HG03354 (cell line): ENCODE data around the gene CELF2.
A peak's percentile ranks its signal among the peaks of the same experiment; 100 is the strongest.

ENCODE experiments used
- ATAC-seq: cut with Tn5 transposase; IDR thresholded peaks from one replicate; pipeline ENCODE4 v1.9.1; 2021; ENCODE audit warnings: mild to moderate bottlenecking; ENCODE audit not compliant: unreplicated experiment, poor library complexity, severe bottlenecking

Gene CELF2

DNA sequence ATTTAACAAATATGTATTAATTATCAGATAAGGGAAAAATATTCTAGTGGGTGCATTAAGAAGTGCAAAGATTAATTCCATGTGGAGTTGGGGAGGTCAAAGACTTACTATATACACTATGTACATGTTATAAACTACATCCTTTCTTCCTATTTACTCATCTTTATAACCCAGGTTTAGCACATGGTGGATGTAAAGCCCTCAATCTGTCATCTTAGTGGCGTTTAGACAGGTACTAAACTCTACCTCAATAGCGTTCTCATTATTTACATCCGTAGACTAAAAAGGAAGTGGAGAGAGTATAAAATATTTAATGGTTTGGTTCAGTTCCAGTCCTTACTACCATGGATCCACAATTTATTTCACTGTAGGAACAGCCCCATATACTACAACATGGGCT is 14.8 kb upstream of the CELF2 start:
- ATAC-seq = no peak

DNA sequence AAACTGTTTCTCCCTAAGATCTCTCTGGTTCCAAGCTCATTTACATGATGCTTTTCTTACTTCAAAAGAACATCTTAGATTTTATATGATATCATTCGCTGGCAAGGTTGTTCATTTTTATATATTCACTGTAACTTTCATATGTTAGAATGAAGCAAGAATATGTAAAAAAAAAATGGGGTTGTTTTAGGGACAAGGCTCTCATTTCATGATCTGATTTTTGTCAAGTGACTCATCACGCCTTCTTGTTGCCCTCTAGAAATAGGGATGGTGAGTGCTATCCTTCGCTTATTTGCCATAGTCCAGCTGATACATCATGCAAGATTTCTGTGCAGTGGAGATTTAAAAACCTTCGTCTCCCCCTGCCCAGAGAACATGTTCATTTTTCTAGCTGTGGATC is 14.0 kb upstream of the CELF2 start:
- ATAC-seq = no peak

DNA sequence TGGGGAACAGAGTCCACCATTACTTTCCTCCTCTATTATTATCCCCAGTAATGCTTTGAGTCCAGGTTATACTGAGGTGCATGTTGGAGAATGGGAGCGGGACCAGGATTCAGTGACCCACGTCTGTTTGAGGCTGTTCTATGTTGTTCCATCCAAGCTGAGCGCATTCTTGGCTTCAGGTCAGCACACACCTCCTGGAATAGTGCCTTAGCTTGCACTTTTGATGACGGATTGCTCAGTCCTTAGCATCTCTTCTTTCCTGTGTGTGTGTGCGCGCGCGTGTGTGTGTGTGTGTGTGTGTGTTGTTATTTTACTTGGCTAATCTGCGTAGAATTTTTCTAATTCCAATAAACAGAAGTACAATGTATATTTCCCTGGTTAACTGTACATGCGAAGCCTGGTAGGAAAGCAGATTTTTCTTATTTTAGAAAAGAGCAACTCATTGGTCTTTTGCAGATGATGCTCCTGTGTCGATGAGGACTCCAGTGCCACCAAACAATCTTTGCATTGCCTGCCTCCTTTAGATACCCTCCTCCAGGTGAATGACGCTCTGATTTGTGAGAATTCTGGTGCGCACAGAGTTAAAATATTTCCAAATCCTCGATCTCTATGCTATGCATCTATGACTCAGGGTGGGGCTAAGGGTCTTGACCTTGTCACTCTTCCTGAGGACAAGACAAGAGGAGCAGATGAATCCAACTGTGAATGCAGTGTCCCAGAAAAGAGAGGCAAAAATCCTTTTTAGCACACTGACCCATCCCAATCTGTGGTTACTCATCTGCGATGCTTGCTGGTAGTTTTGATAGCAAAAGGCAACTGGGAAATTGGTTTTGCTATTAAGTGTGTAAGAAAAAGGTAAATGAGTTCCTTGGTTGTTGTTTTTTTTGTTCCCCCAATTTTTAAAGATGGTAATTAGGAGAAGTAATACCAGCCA is 13.3 kb upstream of the CELF2 start:
- no peak for ATAC-seq

DNA sequence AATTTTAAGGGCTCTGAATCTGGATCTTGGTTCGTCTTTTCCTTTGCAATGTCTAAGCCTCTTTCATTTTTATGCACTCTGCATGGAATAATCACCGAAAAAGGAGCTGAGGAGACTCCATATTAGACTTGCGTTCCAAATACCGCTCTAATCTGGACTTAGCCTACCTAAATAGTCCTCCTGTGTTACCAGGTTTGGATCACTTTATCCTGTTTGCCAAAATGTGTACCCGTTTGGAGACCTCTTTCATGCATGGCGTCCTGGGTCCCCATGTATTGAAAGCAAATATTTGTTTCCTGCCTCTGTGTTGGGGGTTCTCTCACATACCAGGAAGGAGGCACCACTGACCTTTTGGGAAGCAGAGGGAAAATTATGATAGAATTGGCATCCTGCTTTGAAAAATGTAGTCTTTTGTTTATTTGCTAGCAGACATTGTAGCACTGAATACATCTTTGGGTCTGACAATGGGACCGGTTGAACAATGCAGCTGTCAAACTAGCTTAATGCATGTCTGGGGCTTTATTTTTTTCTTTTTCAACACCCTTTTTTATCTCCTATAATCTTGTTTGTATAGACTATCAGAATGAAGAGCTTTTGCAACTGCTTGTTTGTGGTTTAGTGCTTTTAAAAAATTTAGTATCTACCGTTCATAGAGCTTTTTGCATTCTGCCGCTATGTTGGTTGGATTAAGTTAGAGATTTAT is 11.8 kb upstream of the CELF2 start:
- ATAC-seq = no peak

DNA sequence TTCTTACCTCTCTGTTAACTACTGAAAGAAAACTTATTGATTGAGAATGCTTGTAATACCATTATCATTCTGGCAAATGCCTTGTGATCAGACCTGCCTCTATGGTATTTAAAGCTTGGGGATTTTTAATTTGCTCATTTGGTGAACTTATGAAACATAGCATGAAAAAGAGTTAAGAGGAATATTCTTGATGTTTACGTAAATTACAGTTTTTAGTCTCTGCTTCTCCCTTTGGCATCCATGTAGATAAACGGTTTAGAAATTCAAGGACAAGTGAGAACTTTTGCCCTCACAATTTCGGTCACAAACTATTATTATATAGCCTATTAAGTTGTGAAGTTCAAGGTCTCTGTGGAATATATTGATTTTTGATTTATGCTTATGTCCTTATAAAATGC is 11.2 kb upstream of the CELF2 start:
- no peak for ATAC-seq

DNA sequence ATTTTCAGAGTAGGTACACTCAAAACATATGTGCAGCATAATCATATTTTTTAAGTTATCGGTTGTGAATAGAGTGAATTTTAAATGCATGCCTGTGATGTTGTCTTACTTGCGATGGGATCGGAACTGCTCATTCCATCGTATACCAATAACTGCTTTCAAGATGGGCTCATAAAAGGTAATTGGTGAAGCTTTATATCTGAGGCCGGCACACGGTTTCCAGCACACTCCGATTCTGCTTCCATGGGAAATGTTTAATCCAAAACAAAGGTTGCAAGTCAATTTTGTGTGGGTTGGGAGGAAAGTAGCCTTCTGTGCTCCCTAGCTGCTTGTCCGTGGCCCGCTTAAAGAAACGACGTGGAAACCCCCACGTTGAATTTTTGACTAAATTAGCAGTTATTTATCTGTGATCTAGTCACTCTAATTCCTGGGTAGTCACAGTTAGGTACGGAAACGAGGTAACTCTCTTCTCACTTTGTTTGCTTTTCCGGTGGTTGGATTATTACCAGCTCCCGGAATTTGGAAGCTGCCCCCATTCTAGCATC is 10.1 kb upstream of the CELF2 start:
- no peak for ATAC-seq

DNA sequence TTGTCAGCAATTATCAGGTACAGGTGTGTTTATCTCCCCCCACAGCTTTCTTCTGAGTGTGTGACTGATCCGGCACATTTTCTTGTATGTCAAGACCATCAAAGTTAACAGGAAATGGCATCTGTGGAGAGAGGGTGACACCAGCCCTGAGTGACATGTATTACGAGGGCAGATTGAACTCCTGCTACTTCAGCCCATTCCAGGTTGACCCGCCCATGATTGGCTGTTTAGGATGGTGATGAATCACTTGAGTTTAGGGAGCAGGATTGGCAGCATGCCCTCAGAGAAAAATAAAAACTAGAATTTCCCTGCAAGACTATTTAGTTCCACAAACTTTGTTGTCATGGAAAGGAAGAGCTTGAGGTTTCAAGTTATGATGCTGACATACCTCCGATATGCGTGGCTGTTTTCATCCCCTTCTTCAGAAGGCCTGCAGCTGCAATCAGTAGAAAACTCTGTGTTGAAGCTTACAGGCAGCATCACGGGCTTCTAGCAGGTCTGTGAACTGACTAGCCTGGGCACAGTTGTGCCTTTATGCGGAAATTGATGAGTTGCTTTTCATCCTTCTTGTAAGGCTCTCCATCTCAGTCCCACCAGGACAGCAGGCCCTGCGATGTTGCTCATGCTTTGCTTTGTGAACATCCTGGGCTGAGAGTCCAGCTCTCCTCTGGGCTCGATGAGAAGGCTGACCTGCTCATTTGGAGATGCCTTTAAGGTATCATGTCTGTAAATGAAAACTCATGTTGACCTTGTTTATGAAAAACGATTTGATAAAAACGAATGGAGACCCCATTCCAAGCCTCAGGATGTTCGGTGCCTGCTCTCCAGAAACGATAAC is 8.0 kb upstream of the CELF2 start:
- no peak for ATAC-seq

DNA sequence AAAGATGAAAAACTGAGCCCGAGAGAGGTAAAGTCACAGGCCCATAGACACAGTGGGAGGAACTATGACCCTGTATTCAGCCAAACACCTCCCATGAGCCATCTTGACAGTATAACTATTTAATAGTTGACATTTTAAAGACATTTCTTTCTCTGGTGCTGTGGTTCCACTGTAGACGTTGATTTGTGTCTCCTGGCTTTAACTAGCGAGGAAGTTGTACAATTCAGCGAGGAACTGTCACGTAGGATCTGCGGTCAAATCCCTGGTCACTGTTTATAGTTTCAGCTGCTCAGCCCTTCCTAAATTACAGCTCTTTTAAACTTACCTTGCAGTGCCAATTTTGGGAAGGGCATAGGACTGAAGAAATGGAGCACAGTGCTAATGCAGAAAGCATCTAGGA is 7.1 kb upstream of the CELF2 start:
- no peak for ATAC-seq

DNA sequence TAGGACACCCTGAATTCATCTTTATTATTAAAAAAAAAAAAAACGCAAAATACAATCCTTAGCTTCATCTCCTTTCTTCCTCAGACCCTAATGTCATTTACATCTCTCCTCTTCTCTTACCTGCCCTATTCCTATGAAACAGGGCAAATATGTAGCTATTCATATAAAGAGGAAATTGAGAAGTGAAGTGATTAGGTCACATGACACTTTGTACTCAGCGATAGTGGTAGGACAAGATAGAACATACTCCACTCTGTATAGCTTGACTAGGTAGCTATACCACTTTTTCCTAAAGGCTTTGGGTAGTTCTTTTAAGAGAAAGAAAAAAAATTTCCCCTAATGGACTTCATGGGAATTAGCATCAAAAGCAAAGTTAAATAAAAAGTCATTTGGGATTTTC is 6.2 kb upstream of the CELF2 start:
- no peak for ATAC-seq

DNA sequence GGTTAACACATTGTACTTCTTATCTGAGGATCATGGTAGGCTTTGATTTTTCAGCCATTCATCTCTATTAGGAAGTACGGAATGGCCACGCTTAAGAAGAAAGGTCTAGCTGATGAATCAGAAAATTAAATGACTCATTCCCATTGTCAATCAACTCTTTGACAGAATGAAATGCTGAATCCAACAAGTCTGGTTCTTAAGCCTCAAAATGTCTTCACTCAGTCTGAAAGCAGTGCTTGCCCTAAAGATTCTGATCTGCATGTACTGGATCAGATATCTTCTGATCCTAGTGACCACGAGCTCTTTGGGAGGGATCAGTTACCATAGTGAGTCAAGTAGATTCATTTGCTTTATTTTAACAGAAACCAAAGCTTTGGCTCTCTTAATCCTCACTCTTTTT is 5.7 kb upstream of the CELF2 start:
- ATAC-seq = no peak

DNA sequence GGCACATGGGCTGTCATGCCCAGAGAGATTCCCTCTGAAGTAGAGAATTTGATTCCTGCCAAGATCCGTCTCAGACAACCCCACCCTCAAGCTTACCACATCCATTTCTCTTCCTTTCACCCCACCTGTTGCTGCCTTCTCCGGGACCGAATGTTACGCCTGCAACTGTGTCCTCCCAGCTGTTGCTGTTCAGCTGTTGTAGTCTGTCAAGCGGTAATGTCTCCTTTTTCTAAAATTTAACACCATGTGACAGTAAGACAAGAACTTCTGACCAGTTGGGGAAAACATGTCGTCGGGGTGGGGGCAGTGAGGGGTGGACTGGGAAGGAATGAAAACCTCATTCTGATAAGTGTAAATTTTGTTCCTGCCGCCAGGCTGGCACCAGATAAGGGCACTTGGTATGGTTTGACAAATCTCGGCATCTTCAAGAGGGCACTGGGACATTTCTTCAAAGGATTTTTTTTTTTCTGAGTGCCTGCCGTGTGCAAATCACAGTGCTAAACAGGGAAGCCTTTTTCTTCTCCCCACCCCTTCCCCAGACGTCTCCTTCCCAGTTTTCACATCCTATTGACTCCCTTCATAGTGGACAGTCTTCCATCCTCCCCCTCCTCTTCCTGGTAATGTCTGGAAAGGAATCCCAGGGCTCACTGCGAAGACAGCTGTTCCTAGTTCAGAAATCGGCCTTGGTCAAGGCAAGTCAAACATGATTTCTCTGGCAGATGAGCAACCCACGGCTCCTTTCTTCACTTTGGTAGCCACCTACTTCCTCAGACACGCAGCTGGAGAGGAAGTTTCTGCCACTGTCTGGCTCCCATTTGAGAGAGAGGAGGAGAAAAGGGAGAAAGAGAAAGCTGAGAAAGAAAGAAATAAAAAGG is 5.0 kb upstream of the CELF2 start:
- ATAC-seq = no peak

DNA sequence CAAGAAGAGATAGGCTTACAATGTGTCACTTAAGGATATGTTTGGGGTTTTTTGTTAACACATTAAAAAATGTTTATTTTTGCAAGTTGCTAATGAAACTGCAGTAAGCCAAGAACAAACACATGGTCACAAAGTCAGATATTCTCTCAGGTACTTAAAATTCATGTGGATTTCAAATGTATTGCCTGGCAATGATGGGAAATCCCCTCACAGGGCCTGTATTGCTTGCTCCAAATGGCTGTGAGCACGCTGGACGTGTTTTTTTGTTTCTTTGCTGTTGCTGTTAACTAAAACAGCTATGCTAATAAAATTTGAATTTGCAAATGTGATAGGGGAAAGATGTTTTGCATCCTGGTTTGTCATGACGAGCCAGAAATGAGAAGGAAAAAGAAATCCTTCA is 3.8 kb upstream of the CELF2 start:
- no peak for ATAC-seq

DNA sequence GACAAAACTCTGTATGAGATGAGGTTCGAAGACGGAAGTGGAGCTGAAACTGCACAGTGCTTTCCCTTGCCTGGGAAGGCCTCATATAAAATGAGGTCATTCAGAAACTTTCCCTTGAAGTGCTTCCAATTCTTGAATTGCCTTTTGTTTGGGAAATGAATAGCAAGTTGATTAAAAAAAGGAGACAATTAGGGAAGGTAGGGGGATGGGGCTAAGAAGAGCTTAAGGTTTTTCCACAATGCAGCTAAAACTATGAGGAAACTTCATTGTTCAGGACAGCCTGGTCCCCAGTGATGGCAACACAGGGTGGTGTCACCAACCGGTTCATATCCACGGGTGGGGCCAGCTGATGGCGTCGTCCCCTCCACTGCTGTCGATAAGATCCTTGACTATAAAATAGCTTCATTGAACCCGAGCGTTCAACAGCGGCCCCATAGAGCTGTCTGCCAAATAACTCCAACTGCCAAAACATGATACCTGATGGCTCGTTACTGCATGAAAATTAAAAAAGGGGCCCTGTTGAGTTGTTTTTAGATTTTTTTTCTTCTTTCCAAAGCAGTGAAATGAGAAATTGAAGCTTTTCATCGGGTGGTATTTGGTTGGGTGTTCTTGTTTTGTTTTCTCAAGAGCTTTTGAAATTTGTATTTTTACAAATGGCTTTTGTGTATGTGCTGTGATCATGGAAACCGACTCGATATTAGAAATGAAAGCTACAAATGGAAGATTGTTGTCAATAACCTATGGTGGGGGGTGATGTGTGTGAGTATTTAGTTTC is 2.8 kb upstream of the CELF2 start:
- no peak for ATAC-seq

DNA sequence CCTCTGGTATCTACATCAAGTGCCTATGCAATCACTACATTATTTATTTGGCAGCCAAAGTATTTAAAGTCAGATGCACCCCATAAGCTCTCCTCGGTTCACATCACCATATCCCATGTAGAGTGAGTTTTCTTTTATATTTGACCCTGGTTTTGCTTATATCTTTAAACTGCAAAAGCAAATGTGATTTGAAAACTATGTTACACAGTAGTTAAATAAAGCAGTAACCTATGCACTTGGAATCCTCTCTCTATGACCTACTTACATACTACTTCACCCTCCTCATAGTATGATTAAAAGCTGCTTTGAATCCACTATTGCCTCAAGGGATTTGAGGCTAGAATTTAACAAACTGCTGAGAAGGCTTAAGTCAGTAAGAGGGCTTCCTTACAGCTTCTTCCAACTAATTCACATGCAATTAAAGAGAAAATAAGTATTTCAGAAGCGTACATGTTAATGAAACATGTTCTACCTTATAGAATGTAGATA is 2.2 kb upstream of the CELF2 start:
- ATAC-seq = no peak

DNA sequence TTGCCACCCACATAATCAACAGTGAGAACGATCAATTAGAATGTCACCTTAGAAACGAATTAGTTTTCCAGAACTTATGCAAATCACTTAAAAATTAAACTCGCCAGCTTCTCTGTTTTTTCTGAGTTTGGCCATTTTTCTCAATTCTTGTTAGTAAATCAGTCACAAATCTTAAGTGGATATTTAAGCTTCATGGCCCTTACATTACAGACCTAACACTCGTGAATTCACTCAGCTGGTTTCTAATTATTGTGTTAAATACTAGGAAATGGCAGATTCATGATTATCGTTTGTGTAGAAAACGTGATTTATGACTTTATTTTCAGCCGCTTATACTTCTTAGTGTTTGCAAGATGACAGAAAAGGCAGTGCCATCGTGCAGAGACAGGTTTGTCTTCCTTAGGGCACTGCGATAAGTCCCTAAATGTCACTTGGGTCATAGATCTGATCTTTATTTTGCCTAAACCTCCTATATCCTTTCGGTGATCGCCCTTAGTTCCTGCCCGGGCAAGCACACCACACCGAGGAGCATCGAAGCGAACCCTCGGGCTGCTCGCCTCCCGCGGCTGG is 587 bp upstream of the CELF2 start:
- no peak for ATAC-seq

DNA sequence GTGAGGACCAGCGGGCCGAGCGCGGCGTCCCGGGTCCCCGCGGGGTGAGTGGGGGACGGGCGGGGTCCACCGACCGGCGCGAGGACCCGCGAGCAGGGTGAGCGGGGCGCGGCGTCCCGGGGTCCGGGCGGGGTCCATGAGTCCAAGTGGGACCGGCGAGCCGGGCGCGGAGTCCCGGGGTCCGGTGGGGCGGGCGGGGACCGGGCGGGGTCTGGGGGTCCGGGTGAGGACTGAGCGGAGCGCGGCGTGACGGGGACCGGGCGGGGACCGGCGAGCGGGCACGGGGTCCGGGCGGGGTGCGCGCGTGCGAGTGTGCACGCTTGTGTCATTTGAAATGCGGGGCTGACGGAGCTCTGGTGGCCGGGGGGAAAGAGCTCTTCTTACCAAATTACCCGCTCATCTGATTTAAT is 765 bp downstream of the CELF2 start:
- peak; percentile 3 for ATAC-seq

DNA sequence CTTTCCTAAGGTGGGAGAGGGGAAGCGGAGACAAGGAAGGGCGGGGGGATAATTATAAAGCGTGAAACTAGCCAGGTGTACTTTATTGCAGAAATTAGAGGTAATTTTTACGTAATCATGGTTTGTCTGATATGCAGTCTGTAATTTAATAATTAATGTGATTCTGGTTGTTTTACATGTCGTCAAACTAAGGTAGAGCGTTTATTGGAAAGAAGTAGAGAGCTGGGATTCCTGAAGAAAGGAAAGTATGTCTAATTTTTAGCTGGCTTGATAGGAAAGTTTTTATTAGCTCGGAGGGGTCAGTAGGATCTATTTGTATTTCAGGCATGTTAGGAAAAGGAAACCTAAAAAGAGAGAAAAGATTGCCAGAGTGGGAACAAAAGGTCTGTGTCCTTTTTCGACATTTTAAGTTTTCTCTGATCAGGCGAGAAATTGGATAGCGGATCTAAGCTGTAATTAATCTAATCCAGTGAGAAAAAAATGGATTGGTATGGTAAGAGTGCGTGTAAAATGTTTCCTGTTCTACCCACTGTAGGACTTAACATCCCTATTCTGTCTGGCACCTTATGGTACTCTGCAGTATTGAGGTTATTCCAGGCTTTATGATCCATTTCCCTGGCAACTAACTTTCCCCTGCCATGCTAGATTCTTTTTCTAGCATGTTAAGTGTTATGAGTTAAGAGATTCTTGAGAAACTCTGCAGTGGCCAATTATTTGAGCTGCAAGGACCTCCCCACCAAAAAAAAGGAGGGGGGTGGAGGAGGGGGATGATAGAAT is 1.4 kb downstream of the CELF2 start:
- no peak for ATAC-seq
